Transverse colon (tissue), 4 donors: ENCODE data around the gene C1QL4. TPM values are rescaled to one million over a fixed set of nuclear protein-coding genes. Genes with fewer than 3 reads are reported as not detected.
"Not testable (repeated sequence)": the region's sequence is repeated elsewhere in the genome, so short reads cannot be mapped to it uniquely, and the experiment has no call there.

ENCODE experiments used
- DNase-seq: peaks from one replicate; pipeline ENCODE4 v3.0.0-alpha.2; 2019
- H3K27ac ChIP-seq, 4 donors: fragments of 200-600 bp; sonication (generic); 2 replicates each; pipeline ENCODE4 v1.5.1; 2016 to 2018; ENCODE audit warnings: inconsistent platforms in 4 of 4
- H3K27me3 ChIP-seq: fragments of 200-600 bp; sonication (generic); 2 replicates; pipeline ENCODE4 v1.5.1; 2017; ENCODE audit warnings: inconsistent platforms
- H3K36me3 ChIP-seq, 4 donors: fragments of 200-600 bp; sonication (generic); 2 replicates each; pipeline ENCODE4 v1.5.1; 2017 to 2019; ENCODE audit warnings: inconsistent platforms in 4 of 4
- H3K4me1 ChIP-seq, 4 donors: fragments of 200-600 bp; sonication (generic); 2 replicates each; pipeline ENCODE4 v1.5.1; 2017 to 2020; ENCODE audit warnings: inconsistent platforms in 4 of 4
- H3K4me3 ChIP-seq, 4 donors: fragments of 200-600 bp; sonication (generic); 1 replicate in 1 of 4; 2 replicates in 3 of 4; pipeline versions ENCODE4 v1.5.1 to v1.6.1; 2017 to 2019; ENCODE audit warnings: inconsistent platforms in 4 of 4
- H3K9me3 ChIP-seq, 2 donors: fragments of 200-600 bp; sonication (generic); 2 replicates each; pipeline ENCODE4 v1.5.1; 2017 to 2019; ENCODE audit warnings: inconsistent platforms in 2 of 2
- CTCF ChIP-seq, 5 experiments: fragments of 200-600 bp in 3 of 5; fragments of 450-650 bp in 2 of 5; sonication (generic) in 3 of 5; IDR thresholded peaks; 1 replicate in 2 of 5; 2 replicates in 3 of 5; pipeline ENCODE4 v1.5.1; 2016 to 2017; ENCODE audit warnings: antibody characterized with exemption in 5 of 5, inconsistent platforms in 3 of 5, mild to moderate bottlenecking in 2 of 5, moderate library complexity in 1 of 5
- EP300 ChIP-seq: sonication (generic); formaldehyde crosslinking; IDR thresholded peaks from one replicate; pipeline ENCODE4 v1.6.1; 2017; ENCODE audit warnings: antibody characterized with exemption, low read depth
- POLR2A ChIP-seq: fragments of 450-650 bp; IDR thresholded peaks from one replicate; pipeline ENCODE4 v1.6.1; 2016; ENCODE audit warnings: antibody characterized with exemption, mild to moderate bottlenecking, moderate library complexity
- POLR2AphosphoS5 ChIP-seq, 3 donors: sonication (generic); formaldehyde crosslinking; IDR thresholded peaks; one replicate each; pipeline ENCODE4 v1.6.1; 2016; ENCODE audit warnings: antibody characterized with exemption in 3 of 3
- WGBS, 2 donors: methylation state at CpG; one replicate each; pipeline ENCODE4 v1.1.5; 2018; ENCODE audit warnings: low coverage in 1 of 2; 5-methylcytosine and 5-hydroxymethylcytosine counted together
- in situ Hi-C, 4 donors: fragments of 200-750 bp; cut with MboI; loops; one replicate each; pipeline versions ENCODE4 v1.15.0 to v1.15.1; 2017; ENCODE audit warnings: low sequenced_read_pairs in 3 of 4, low pct_ligation_motif_present in 1 of 4, low pct_unique_long_range_greater_than_20kb in 1 of 4
- intact Hi-C: fragments of 100-400 bp; cut with DNase I; formaldehyde crosslinking; loops from one replicate; pipeline ENCODE4 v1.15.1; 2023; ENCODE audit warnings: low total_unique reads
- total RNA-seq, 4 donors: library from RNA; depleted of rRNA; stranded (reverse); fragments of >200 nt; gene quantifications; one replicate each; pipeline ENCODE4 v1.1.0, GENCODE V29; 2016

The C1QL4 gene
- total RNA-seq, 4 donors from 2014 or later = not detected

GRCh38 chr12:49283541-49284429 is 53.2 kb downstream of the C1QL4 start:
- no peak overlapping the region for H3K4me3 ChIP-seq
- H3K4me1 ChIP-seq = peaks cover 0 to 5% (median 0%) of the 10 kb centered on the region in 4 donors
- no peak overlapping the region for H3K27ac ChIP-seq
- TF ChIP-seq EP300 = no peak
- TF ChIP-seq CTCF (IDR thresholded peaks at IDR 0.05) = no peak
- no peak for TF ChIP-seq POLR2AphosphoS5 (IDR thresholded peaks at IDR 0.05)
- no peak for TF ChIP-seq POLR2A
- H3K27me3 ChIP-seq = peaks cover 44% of the 10 kb centered on the region
- intact Hi-C loops = no loop called here
- H3K36me3 ChIP-seq = no peaks in the 10 kb centered on the region
- WGBS, 2 donors = 73 to 78% methylated on average over 2 to 24 of the region's 25 CpGs
- no peak for DNase-seq
- no peaks in the 10 kb centered on the region for H3K9me3 ChIP-seq
- in situ Hi-C loops = loop anchor here in 1 of 4 donors (10.0 kb wide), 1 partner anchor 51 kb away; the partner anchor contains the start of gene C1QL4

GRCh38 chr12:49282740-49283375 is 54.1 kb downstream of the C1QL4 start:
- 72% methylated on average over 2 of the region's 6 CpGs; no CpG with 5 or more reads in 1 of the 2 donors for WGBS, 2 donors
- H3K9me3 ChIP-seq, H3K36me3 ChIP-seq, intact Hi-C loops, H3K27ac ChIP-seq, DNase-seq, H3K4me3 ChIP-seq, H3K4me1 ChIP-seq: not testable (repeated sequence)
- H3K27me3 ChIP-seq = peaks cover 41% of the 10 kb centered on the region
- in situ Hi-C loops = loop anchor here in 1 of 4 donors (10.0 kb wide), 1 partner anchor 52 kb away; the partner anchor contains the start of gene C1QL4

Other genes starting within 250 kb of the C1QL4 start
- under 1 TPM in 2 of 4 donors, not detected in 2; 0.27 to 0.32 TPM for gene DHH, start 242.4 kb downstream of the C1QL4 start, total RNA-seq
- gene LMBR1L, start 226.3 kb downstream of the C1QL4 start, total RNA-seq = 100 to 1,000 TPM in 1 of 4 donors, 10 to 100 TPM in 3; 72.6 to 125 (median 82.1) TPM
- 100 to 1,000 TPM; 219 to 390 (median 319) TPM for gene TUBA1B, start 205.8 kb downstream of the C1QL4 start, total RNA-seq
- 100 to 1,000 TPM in 2 of 4 donors, 10 to 100 TPM in 2; 77.1 to 201 (median 92.6) TPM for gene TUBA1A, start 148.1 kb downstream of the C1QL4 start, total RNA-seq
- 100 to 1,000 TPM; 207 to 331 (median 263) TPM for gene TUBA1C, start 72.1 kb downstream of the C1QL4 start, total RNA-seq
- 10 to 100 TPM in 2 of 4 donors, 1 to 10 TPM in 2; 7.9 to 18.7 (median 10.5) TPM for gene PRPH, start 42.0 kb downstream of the C1QL4 start, total RNA-seq
- 100 to 1,000 TPM in 1 of 4 donors, 1 to 10 TPM in 3; 1.1 to 100 (median 2.7) TPM for gene TROAP, start 13.9 kb downstream of the C1QL4 start, total RNA-seq
- 10 to 100 TPM; 25.4 to 43.8 (median 39.2) TPM for gene DNAJC22, start 9.7 kb upstream of the C1QL4 start, total RNA-seq
- 10 to 100 TPM; 10.5 to 39.3 (median 21.0) TPM for gene SPATS2, start 30.3 kb upstream of the C1QL4 start, total RNA-seq
- under 1 TPM in 2 of 4 donors, not detected in 2; 0.32 to 0.80 TPM for gene KCNH3, start 201.8 kb upstream of the C1QL4 start, total RNA-seq
- 100 to 1,000 TPM in 1 of 4 donors, 10 to 100 TPM in 3; 57.8 to 120 (median 78.4) TPM for gene MCRS1, start 231.0 kb upstream of the C1QL4 start, total RNA-seq